H1 (cell line): ENCODE results near the gene ATG7. TPM values are rescaled to one million over a fixed set of nuclear protein-coding genes. Genes with fewer than 3 reads are reported as not detected.

Experiments used
- ASH2L ChIP-seq: fragments of 200-600, 300-600 bp; sonication (generic); IDR thresholded peaks from one replicate; pipeline ENCODE4 v1.7.1; 2017; ENCODE audit warnings: low read length
- CHD2 ChIP-seq: IDR thresholded peaks from 2 replicates; pipeline ENCODE4 v1.6.1; 2012; ENCODE audit warnings: low read length, improper control_type of control experiment
- EP300 ChIP-seq, 2 experiments: IDR thresholded peaks; 1 replicate in 1 of 2; 2 replicates in 1 of 2; pipeline ENCODE4 v1.6.1; 2011 to 2012; ENCODE audit warnings: low read depth in 2 of 2, low read length in 2 of 2, mild to moderate bottlenecking in 2 of 2, borderline replicate concordance in 1 of 2, inconsistent platforms in 1 of 2, moderate library complexity in 1 of 2
- EZH2 ChIP-seq: fragments of 200-600 bp; sonication (generic); IDR thresholded peaks from 2 replicates; pipeline ENCODE4 v1.7.1; 2012; ENCODE audit warnings: low read depth, mild to moderate bottlenecking, moderate library complexity, low read length, inconsistent platforms; ENCODE audit not compliant: severe bottlenecking
- MAFK ChIP-seq: IDR thresholded peaks from 2 replicates; pipeline ENCODE4 v1.6.1; 2012; ENCODE audit warnings: low read depth, mild to moderate bottlenecking, improper control_type of control experiment, low read length
- POLR2A ChIP-seq, 2 experiments: IDR thresholded peaks; 1 replicate in 1 of 2; 2 replicates in 1 of 2; pipeline ENCODE4 v1.6.1; 2011; ENCODE audit warnings: low read depth in 2 of 2, low read length in 2 of 2, mild to moderate bottlenecking in 2 of 2; ENCODE audit errors: control extremely low read depth in 1 of 2
- RBBP5 ChIP-seq: IDR thresholded peaks from 2 replicates; pipeline ENCODE4 v1.7.1; 2012; ENCODE audit warnings: low read depth, mild to moderate bottlenecking, inconsistent platforms, low read length, moderate library complexity, borderline replicate concordance
- SIX5 ChIP-seq: IDR thresholded peaks from 2 replicates; pipeline ENCODE4 v1.6.1; 2011; ENCODE audit warnings: mild to moderate bottlenecking, low read depth, low read length
- polyA plus RNA-seq, 7 experiments: library from polyadenylated mRNA; depleted of rRNA in 3 of 7; stranded (reverse) in 5 of 7; unstranded in 2 of 7; fragments of >200 nt in 5 of 7; fragments of 200-250 nt in 2 of 7; gene quantifications; 1 replicate in 5 of 7; 2 replicates in 1 of 7; 4 replicates in 1 of 7; pipeline versions ENCODE4 v1.2.1 to v1.2.3, GENCODE V29; 2011 to 2013; ENCODE audit warnings: missing spikeins in 2 of 7, mixed read lengths in 2 of 7
- total RNA-seq: library from RNA; stranded (reverse); fragmentation: NEBNext Ultra II Directional; extraction: Animal tissue kit (Norgen Biotek cat#: 25700); gene quantifications from 2 replicates; pipeline ENCODE4 v1.2.1, GENCODE V29; 2021

The ATG7 gene
- total and polyA plus RNA-seq, 2 of the 8 experiments (the other 6 are each of a cell fraction or from before 2014, with no cell fraction given), result 15.0 to 19.1 TPM

GRCh38 chr3:11436775-11437174 is 164.6 kb downstream of the ATG7 start (continued):
- no peak for TF ChIP-seq POLR2A (IDR thresholded peaks at IDR 0.05; ENCODE audit: control extremely low read depth in 1 of 2, low read depth in 2 of 2, low read length in 2 of 2)
- TF ChIP-seq EP300 (IDR thresholded peaks at IDR 0.05; ENCODE audit: borderline replicate concordance in 1 of 2, low read depth in 2 of 2, low read length in 2 of 2), result no peak
- TF ChIP-seq CHD2, result no peak
- TF ChIP-seq MAFK, result no peak
- TF ChIP-seq EZH2, result no peak
- no peak for TF ChIP-seq ASH2L
- TF ChIP-seq SIX5, result no peak
- TF ChIP-seq RBBP5, result no peak
